WTC11 (cell line): ENCODE results near the gene FAM177A1. TPM values are rescaled to one million over a fixed set of nuclear protein-coding genes. Genes with fewer than 3 reads are reported as not detected.

Experiments used
- ATAC-seq: fragments of 200-7000 bp; cut with Tn5 transposase; 2 replicates; pipeline ENCODE4 v1.10.0; 2021; ENCODE audit warnings: mild to moderate bottlenecking, moderate library complexity
- CTCF ChIA-PET: fragments of 300-600 bp; sonication (Branson Sonifier 250); formaldehyde crosslinking; loops from one replicate; lab custom pipeline; 2021; ENCODE audit warnings: antibody characterized with exemption; lab: Charles Lee
- POLR2A ChIA-PET: fragments of 350-600 bp; sonication (Branson Sonifier 250); formaldehyde crosslinking; loops from one replicate; lab custom pipeline; 2021; ENCODE audit warnings: antibody characterized with exemption; lab: Charles Lee
- DNase-seq: peaks from one replicate; pipeline ENCODE4 v3.0.0; 2021; ENCODE audit warnings: low spot score
- H3K27ac Mint-ChIP-seq: 2 replicates; pipeline ENCODE4 v1.8.0; 2021; ENCODE audit warnings: mixed read lengths
- H3K27me3 Mint-ChIP-seq: 2 replicates; pipeline ENCODE4 v1.8.0; 2021; ENCODE audit warnings: low read depth, mild to moderate bottlenecking, moderate library complexity, mixed read lengths
- H3K36me3 Mint-ChIP-seq: 2 replicates; pipeline ENCODE4 v1.8.0; 2021; ENCODE audit warnings: mixed read lengths
- H3K4me1 Mint-ChIP-seq: 2 replicates; pipeline ENCODE4 v1.8.0; 2022; ENCODE audit warnings: mixed read lengths
- H3K4me3 Mint-ChIP-seq: 2 replicates; pipeline ENCODE4 v1.8.0; 2021; ENCODE audit warnings: mild to moderate bottlenecking, moderate library complexity, mixed read lengths
- H3K9me3 Mint-ChIP-seq: 2 replicates; pipeline ENCODE4 v1.8.0; 2021; ENCODE audit warnings: mixed read lengths
- ATF1 ChIP-seq: sonication (generic); formaldehyde crosslinking; IDR thresholded peaks from 2 replicates; pipeline ENCODE4 v1.8.1; 2023; ENCODE audit warnings: mild to moderate bottlenecking, moderate library complexity, missing genetic modification reagents
- ATF3 ChIP-seq: sonication (generic); formaldehyde crosslinking; conservative IDR thresholded peaks from 2 replicates; pipeline ENCODE4 v1.8.1; 2022; ENCODE audit warnings: mild to moderate bottlenecking, missing genetic modification reagents
- CBFB ChIP-seq: sonication (generic); formaldehyde crosslinking; IDR thresholded peaks from 2 replicates; pipeline ENCODE4 v1.8.1; 2022; ENCODE audit warnings: mild to moderate bottlenecking, low read depth, missing genetic modification reagents
- E2F1 ChIP-seq: sonication (generic); formaldehyde crosslinking; IDR thresholded peaks from 2 replicates; pipeline ENCODE4 v1.8.0; 2022; ENCODE audit warnings: mild to moderate bottlenecking, missing genetic modification reagents
- E2F4 ChIP-seq: sonication (generic); formaldehyde crosslinking; IDR thresholded peaks from 2 replicates; pipeline ENCODE4 v1.8.1; 2022; ENCODE audit warnings: low read depth, mild to moderate bottlenecking, moderate library complexity, missing genetic modification reagents, borderline replicate concordance
- ELF4 ChIP-seq: sonication (generic); formaldehyde crosslinking; IDR thresholded peaks from 2 replicates; pipeline ENCODE4 v1.8.1; 2022; ENCODE audit warnings: low read depth, mild to moderate bottlenecking, moderate library complexity, missing genetic modification reagents
- EMX1 ChIP-seq: fragments of 250-450 bp; sonication (Bioruptor Pico); IDR thresholded peaks from 2 replicates; pipeline ENCODE4 v1.8.0; 2021; ENCODE audit warnings: mild to moderate bottlenecking
- GTF2I ChIP-seq: fragments of 250-450 bp; sonication (Bioruptor Pico); conservative IDR thresholded peaks from 2 replicates; pipeline ENCODE4 v1.4.0; 2021; ENCODE audit warnings: mild to moderate bottlenecking
- HMGXB4 ChIP-seq: sonication (generic); formaldehyde crosslinking; IDR thresholded peaks from 2 replicates; pipeline ENCODE4 v1.8.1; 2023; ENCODE audit warnings: mild to moderate bottlenecking, moderate library complexity, missing genetic modification reagents
- KAT7 ChIP-seq: sonication (generic); formaldehyde crosslinking; IDR thresholded peaks from 2 replicates; pipeline ENCODE4 v1.8.1; 2023; ENCODE audit warnings: missing genetic modification reagents, mild to moderate bottlenecking, borderline replicate concordance
- MYBL2 ChIP-seq: sonication (generic); formaldehyde crosslinking; IDR thresholded peaks from 2 replicates; pipeline ENCODE4 v1.8.1; 2023; ENCODE audit warnings: mild to moderate bottlenecking, moderate library complexity, missing genetic modification reagents
- NFYB ChIP-seq: sonication (generic); formaldehyde crosslinking; conservative IDR thresholded peaks from 2 replicates; pipeline ENCODE4 v1.8.0; 2022; ENCODE audit warnings: low read depth, missing genetic modification reagents
- PRDM15 ChIP-seq: sonication (generic); formaldehyde crosslinking; IDR thresholded peaks from 2 replicates; pipeline ENCODE4 v1.8.0; 2022; ENCODE audit warnings: missing genetic modification reagents
- SOX15 ChIP-seq: fragments of 250-450 bp; sonication (Bioruptor Pico); IDR thresholded peaks from 2 replicates; pipeline ENCODE4 v1.9.0; 2021; ENCODE audit warnings: mild to moderate bottlenecking
- SP1 ChIP-seq: sonication (generic); formaldehyde crosslinking; conservative IDR thresholded peaks from 2 replicates; pipeline ENCODE4 v1.8.1; 2022; ENCODE audit warnings: missing genetic modification reagents
- ZNF263 ChIP-seq: sonication (generic); formaldehyde crosslinking; IDR thresholded peaks from 2 replicates; pipeline ENCODE4 v1.8.1; 2022; ENCODE audit warnings: low read depth, mild to moderate bottlenecking, moderate library complexity, missing genetic modification reagents
- ZNF317 ChIP-seq: sonication (generic); formaldehyde crosslinking; IDR thresholded peaks from 2 replicates; pipeline ENCODE4 v1.8.1; 2023; ENCODE audit warnings: low read depth, mild to moderate bottlenecking, moderate library complexity, missing genetic modification reagents, borderline replicate concordance
- ZNF425 ChIP-seq: fragments of 250-450 bp; sonication (Bioruptor Pico); conservative IDR thresholded peaks from 2 replicates; pipeline ENCODE4 v1.9.0; 2021; ENCODE audit warnings: mild to moderate bottlenecking
- ZNF512 ChIP-seq: sonication (generic); formaldehyde crosslinking; IDR thresholded peaks from 2 replicates; pipeline ENCODE4 v1.8.1; 2022; ENCODE audit warnings: missing genetic modification reagents, borderline replicate concordance
- total RNA-seq: library from RNA; stranded (reverse); gene quantifications from 3 replicates; pipeline ENCODE4 v1.2.3, GENCODE V29; 2021

Gene FAM177A1
- total RNA-seq, 1 experiment from 2014 or later: 44.7 TPM

GRCh38 chr14:35079742-35080141 is 33.7 kb downstream of the FAM177A1 start (continued):
- TF ChIP-seq ZNF512 (CRISPR knock-in tag) (no peak), E2F1 (no peak), ZNF263 (no peak), SOX15 (CRISPR knock-in tag) (no peak), ELF4 (CRISPR knock-in tag) (no peak), MYBL2 (CRISPR knock-in tag) (no peak), PRDM15 (CRISPR knock-in tag) (no peak), ZNF425 (CRISPR knock-in tag) (no peak), ZNF317 (CRISPR knock-in tag) (no peak)

- POLR2A ChIA-PET: no interaction called here
- TF ChIP-seq ATF3 (CRISPR knock-in tag) (no peak), GTF2I (CRISPR knock-in tag) (no peak), ZNF263 (no peak), NFYB (CRISPR knock-in tag) (no peak), KAT7 (no peak), CBFB (CRISPR knock-in tag) (no peak), E2F4 (CRISPR knock-in tag) (no peak), HMGXB4 (CRISPR knock-in tag) (no peak), ATF1 (CRISPR knock-in tag) (no peak), EMX1 (CRISPR knock-in tag) (no peak), SP1 (CRISPR knock-in tag) (no peak)
Measured at GRCh38 chr14:35083530-35084150, 37.6 kb downstream of the FAM177A1 start.

More at GRCh38 chr14:35083530-35084150, 37.6 kb downstream of the FAM177A1 start:
- ATAC-seq: no peak
- DNase-seq: no peak
- Mint-ChIP-seq H3K4me1 (no peaks in the 10 kb centered on the region), H3K4me3 (no peak overlapping the region), H3K27me3 (no peaks in the 10 kb centered on the region), H3K36me3 (peaks cover 33% of the 10 kb centered on the region), H3K9me3 (no peaks in the 10 kb centered on the region), H3K27ac (no peak overlapping the region)
- CTCF ChIA-PET: interaction anchor here (0.7 kb wide), 1 partner anchor 553 kb away, joined by 3 read pairs; no protein-coding TSS in a partner anchor
